GM23248 (cell line): ENCODE data around the gene RAB13.

ENCODE experiments used
- EZH2 ChIP-seq: fragments of 200-600 bp; sonication (generic); IDR thresholded peaks from 2 replicates; pipeline ENCODE4 v1.6.1; 2018; ENCODE audit warnings: antibody characterized with exemption, mild to moderate bottlenecking; ENCODE audit not compliant: insufficient read depth, poor library complexity, severe bottlenecking
- EZH2phosphoT487 ChIP-seq: fragments of 200-600 bp; sonication (generic); IDR thresholded peaks from 2 replicates; pipeline ENCODE4 v1.6.1; 2018; ENCODE audit warnings: antibody characterized with exemption, moderate library complexity, mild to moderate bottlenecking, low read depth; ENCODE audit not compliant: insufficient read depth

GRCh38 chr1:153958961-153959260, 27.2 kb downstream of the RAB13 start:
- TF ChIP-seq EZH2: no peak
- no peak for TF ChIP-seq EZH2phosphoT487
